GM23338 (cell line): Measurements from ENCODE around the gene YIF1A. TPM values are rescaled to one million over a fixed set of nuclear protein-coding genes. Genes with fewer than 3 reads are reported as not detected.

Experiments
- ATAC-seq: fragments of 200-7000 bp; cut with Tn5 transposase; 3 replicates; pipeline ENCODE4 v1.9.1; 2020
- DNase-seq: peaks from one replicate; pipeline ENCODE4 v3.0.0-alpha.2; 2015; ENCODE audit warnings: low spot score
- H2AFZ ChIP-seq: fragments of 200-600 bp; sonication (generic); 2 replicates; pipeline ENCODE4 v1.8.0; 2016; ENCODE audit warnings: antibody characterized with exemption, mild to moderate bottlenecking, moderate library complexity
- H3F3A ChIP-seq: fragments of 200-600 bp; sonication (generic); replicated peaks from 2 replicates; pipeline ENCODE4 v1.8.0; 2017; ENCODE audit warnings: antibody characterized with exemption, mixed run types, low read depth
- H3K27ac ChIP-seq: fragments of 200-600 bp; sonication (generic); 2 replicates; pipeline ENCODE4 v1.6.1; 2016; ENCODE audit warnings: low read depth
- H3K27me3 ChIP-seq: fragments of 200-600 bp; sonication (generic); 2 replicates; pipeline ENCODE4 v1.8.0; 2016; ENCODE audit warnings: mild to moderate bottlenecking, mixed run types, moderate library complexity; ENCODE audit not compliant: insufficient read depth
- H3K36me3 ChIP-seq: fragments of 200-600 bp; sonication (generic); 2 replicates; pipeline ENCODE4 v1.8.0; 2016; ENCODE audit warnings: mild to moderate bottlenecking; ENCODE audit not compliant: insufficient read depth
- H3K4me1 ChIP-seq: fragments of 200-600 bp; sonication (generic); 2 replicates; pipeline ENCODE4 v1.8.0; 2016; ENCODE audit warnings: mild to moderate bottlenecking, moderate library complexity; ENCODE audit not compliant: insufficient read depth
- H3K4me2 ChIP-seq: fragments of 200-600 bp; sonication (generic); 2 replicates; pipeline ENCODE4 v1.7.1; 2017; ENCODE audit warnings: mixed run types
- H3K4me3 ChIP-seq: fragments of 200-600 bp; sonication (generic); 2 replicates; pipeline ENCODE4 v1.6.1; 2016; ENCODE audit warnings: mixed run types
- H3K79me2 ChIP-seq: fragments of 200-600 bp; sonication (generic); replicated peaks from 2 replicates; pipeline ENCODE4 v1.8.0; 2017; ENCODE audit warnings: mild to moderate bottlenecking; ENCODE audit not compliant: insufficient read depth
- H3K9me2 ChIP-seq: fragments of 200-600 bp; sonication (generic); 2 replicates; pipeline ENCODE4 v1.8.0; 2017; ENCODE audit not compliant: insufficient read depth
- H4K20me1 ChIP-seq: fragments of 200-600 bp; sonication (generic); replicated peaks from 2 replicates; pipeline ENCODE4 v1.8.0; 2017; ENCODE audit warnings: mild to moderate bottlenecking; ENCODE audit not compliant: insufficient read depth
- H3K27ac Mint-ChIP-seq: 2 replicates; pipeline ENCODE4 v1.8.0; 2020; ENCODE audit warnings: inconsistent platforms, mild to moderate bottlenecking, moderate library complexity, mixed read lengths
- H3K27me3 Mint-ChIP-seq: 3 replicates; pipeline ENCODE4 v1.8.0; 2022; ENCODE audit warnings: low read depth, mild to moderate bottlenecking, moderate library complexity, mixed read lengths, inconsistent platforms; ENCODE audit not compliant: insufficient read depth, poor library complexity
- H3K36me3 Mint-ChIP-seq: 3 replicates; pipeline ENCODE4 v1.8.0; 2021; ENCODE audit warnings: low read depth, mild to moderate bottlenecking, inconsistent platforms, moderate library complexity, mixed read lengths
- H3K4me1 Mint-ChIP-seq: 3 replicates; pipeline ENCODE4 v1.8.0; 2020; ENCODE audit warnings: mild to moderate bottlenecking, inconsistent platforms, mixed read lengths
- H3K4me3 Mint-ChIP-seq: 3 replicates; pipeline ENCODE4 v1.8.0; 2021; ENCODE audit warnings: moderate library complexity, mild to moderate bottlenecking, inconsistent platforms, mixed read lengths
- H3K9me3 Mint-ChIP-seq: 3 replicates; pipeline ENCODE4 v1.8.0; 2020; ENCODE audit warnings: moderate library complexity, mild to moderate bottlenecking, inconsistent platforms, mixed read lengths
- EZH2phosphoT487 ChIP-seq: fragments of 200-600 bp; sonication (generic); IDR thresholded peaks from one replicate; pipeline ENCODE4 v1.8.1; 2018; ENCODE audit warnings: antibody characterized with exemption; ENCODE audit not compliant: unreplicated experiment
- JUNB ChIP-seq: IDR thresholded peaks from one replicate; pipeline ENCODE4 v1.6.1; 2016; ENCODE audit warnings: antibody characterized with exemption; ENCODE audit not compliant: unreplicated experiment
- NANOG ChIP-seq: IDR thresholded peaks from 2 replicates; pipeline ENCODE4 v1.6.1; 2016; ENCODE audit warnings: antibody characterized with exemption, borderline replicate concordance
- POLR2AphosphoS5 ChIP-seq: IDR thresholded peaks from 2 replicates; pipeline ENCODE4 v1.6.1; 2016; ENCODE audit warnings: antibody characterized with exemption, low read depth
- REST ChIP-seq: IDR thresholded peaks from one replicate; pipeline ENCODE4 v1.6.1; 2018; ENCODE audit warnings: antibody characterized with exemption; ENCODE audit not compliant: unreplicated experiment
- STAT1 ChIP-seq: IDR thresholded peaks from one replicate; pipeline ENCODE4 v1.6.1; 2016; ENCODE audit warnings: antibody characterized with exemption; ENCODE audit not compliant: unreplicated experiment
- ZNF114 ChIP-seq: fragments of 250-450 bp; sonication (Bioruptor Pico); IDR thresholded peaks from 2 replicates; pipeline ENCODE4 v1.5.0; 2020; ENCODE audit warnings: mild to moderate bottlenecking, moderate library complexity
- ZNF331 ChIP-seq: fragments of 250-450 bp; sonication (Bioruptor Pico); IDR thresholded peaks from 2 replicates; pipeline ENCODE4 v1.5.0; 2020; ENCODE audit warnings: low read depth, mild to moderate bottlenecking, moderate library complexity
- ZNF462 ChIP-seq: fragments of 250-450 bp; sonication (Bioruptor Pico); IDR thresholded peaks from 2 replicates; pipeline ENCODE4 v1.5.0; 2020; ENCODE audit warnings: mild to moderate bottlenecking, moderate library complexity
- polyA plus RNA-seq: library from polyadenylated mRNA; unstranded; fragments of >200 nt; fragmentation: Nextera tagmentation; extraction: Ambion mirVana; gene quantifications from 2 replicates; pipeline ENCODE4 v1.2.1, GENCODE V29; 2016
- total RNA-seq: library from RNA; depleted of rRNA; stranded (reverse); fragments of >200 nt; shearing (Covaris generic); gene quantifications from 2 replicates; pipeline ENCODE4 v1.2.3, GENCODE V29; 2014

YIF1A gene
- total and polyA plus RNA-seq, 2 experiments from 2014 or later = 75.6 to 87.0 TPM

GRCh38 chr11:66297610-66298009, 8.7 kb upstream of the YIF1A start:
- Histone ChIP-seq H3K4me2 (no peak overlapping the region), H3K36me3 (no peaks in the 10 kb centered on the region), H3K79me2 (no peaks in the 10 kb centered on the region), H3K9me2 (no peaks in the 10 kb centered on the region), H3K27ac (no peak overlapping the region), H4K20me1 (no peaks in the 10 kb centered on the region), H3K27me3 (peaks cover 5% of the 10 kb centered on the region; the same call in 1 of the 2 replicates), H2AFZ (no peak overlapping the region), H3F3A (no peaks in the 10 kb centered on the region), H3K4me3 (no peak overlapping the region), H3K4me1 (no peaks in the 10 kb centered on the region)
- Mint-ChIP-seq H3K4me1 (peaks cover 14% of the 10 kb centered on the region), H3K27ac (no peak overlapping the region), H3K36me3 (no peaks in the 10 kb centered on the region; the same call in 2 of the 3 replicates), H3K27me3 (peaks cover 8% of the 10 kb centered on the region), H3K9me3 (no peaks in the 10 kb centered on the region), H3K4me3 (no peak overlapping the region; the same call in 2 of the 3 replicates)
- peak; percentile 17; the same call in 1 of the 3 replicates for ATAC-seq
- DNase-seq = no peak
- TF ChIP-seq EZH2phosphoT487 = no peak

- Histone ChIP-seq H3K9me2 (no peaks in the 10 kb centered on the region), H3K36me3 (no peaks in the 10 kb centered on the region), H3F3A (peaks cover 15% of the 10 kb centered on the region; the same call in 1 of the 2 replicates), H3K79me2 (no peaks in the 10 kb centered on the region), H3K27me3 (peaks cover 30% of the 10 kb centered on the region), H3K27ac (no peak overlapping the region), H4K20me1 (no peaks in the 10 kb centered on the region), H3K4me1 (peaks cover 13% of the 10 kb centered on the region), H3K4me2 (no peak overlapping the region), H2AFZ (no peak overlapping the region), H3K4me3 (no peak overlapping the region)
- ATAC-seq (no peak), DNase-seq (no peak)
- no peak overlapping the region for H3K4me3 Mint-ChIP-seq
- no peaks in the 10 kb centered on the region; the same call in 2 of the 3 replicates for H3K36me3 Mint-ChIP-seq
- H3K27ac Mint-ChIP-seq = no peak overlapping the region
- H3K27me3 Mint-ChIP-seq = peaks cover 24% of the 10 kb centered on the region
- H3K4me1 Mint-ChIP-seq = peaks cover 27% of the 10 kb centered on the region
- no peaks in the 10 kb centered on the region for H3K9me3 Mint-ChIP-seq
- TF ChIP-seq POLR2AphosphoS5 = no peak
- no peak for TF ChIP-seq NANOG
- no peak for TF ChIP-seq REST
- no peak for TF ChIP-seq ZNF114 (CRISPR knock-in tag)
- TF ChIP-seq STAT1 = no peak
- no peak for TF ChIP-seq EZH2phosphoT487
- TF ChIP-seq ZNF331 = no peak
- no peak for TF ChIP-seq JUNB
- TF ChIP-seq ZNF462 (CRISPR knock-in tag) = no peak
These were observed 6.0 kb upstream of the YIF1A start for GRCh38 chr11:66294626-66295620.
